HEK293T (cell line): ENCODE data around the gene QSOX2.

Experiments used
- FOXA1 ChIP-seq: fragments of 450-650 bp; IDR thresholded peaks from 2 replicates; pipeline ENCODE4 v1.6.1; 2016; ENCODE audit warnings: mild to moderate bottlenecking
- FOXM1 ChIP-seq: fragments of 450-650 bp; IDR thresholded peaks from 2 replicates; pipeline ENCODE4 v1.6.1; 2017; ENCODE audit warnings: mild to moderate bottlenecking, borderline replicate concordance
- HDGF ChIP-seq: fragments of 450-650 bp; IDR thresholded peaks from 2 replicates; pipeline ENCODE4 v1.6.1; 2017; ENCODE audit warnings: antibody characterized with exemption, borderline replicate concordance
- PKNOX1 ChIP-seq: fragments of 450-650 bp; IDR thresholded peaks from 2 replicates; pipeline ENCODE4 v1.6.1; 2016
- SUZ12 ChIP-seq: fragments of 450-650 bp; IDR thresholded peaks from 2 replicates; pipeline ENCODE4 v1.6.1; 2016; ENCODE audit warnings: mild to moderate bottlenecking
- TARDBP ChIP-seq: fragments of 450-650 bp; IDR thresholded peaks from 2 replicates; pipeline ENCODE4 v1.6.1; 2016

- no peak for TF ChIP-seq PKNOX1
- TF ChIP-seq SUZ12: no peak
- no peak for TF ChIP-seq TARDBP
- no peak for TF ChIP-seq FOXA1
- TF ChIP-seq HDGF: no peak
- no peak for TF ChIP-seq FOXM1
Observed at GRCh38 chr9:136274786-136275654, 29.4 kb upstream of the QSOX2 start.
